Right lobe of liver (tissue), 4 donors: ENCODE measurements around the gene RBM47.

Experiments
- POLR2A ChIP-seq: fragments of 450-650 bp; IDR thresholded peaks from one replicate; pipeline ENCODE4 v1.6.1; 2017; ENCODE audit warnings: antibody characterized with exemption, mild to moderate bottlenecking
- TF ChIP-seq, protein P1 (sequence below), 4 donors: fragments of 200-600 bp in 3 of 4; fragments of 450-650 bp in 1 of 4; IDR thresholded peaks; one replicate each; pipeline versions ENCODE4 v1.5.1 to v1.8.0; 2016 to 2022; ENCODE audit warnings: antibody characterized with exemption in 4 of 4, mild to moderate bottlenecking in 2 of 4
- donor health status: DM: no; HTN: no; CAD: no.
- donor health status: DM: no; HTN: no; CAD: no.
- donor health status: DM: no; HTN: yes; CAD: no.

DNA sequence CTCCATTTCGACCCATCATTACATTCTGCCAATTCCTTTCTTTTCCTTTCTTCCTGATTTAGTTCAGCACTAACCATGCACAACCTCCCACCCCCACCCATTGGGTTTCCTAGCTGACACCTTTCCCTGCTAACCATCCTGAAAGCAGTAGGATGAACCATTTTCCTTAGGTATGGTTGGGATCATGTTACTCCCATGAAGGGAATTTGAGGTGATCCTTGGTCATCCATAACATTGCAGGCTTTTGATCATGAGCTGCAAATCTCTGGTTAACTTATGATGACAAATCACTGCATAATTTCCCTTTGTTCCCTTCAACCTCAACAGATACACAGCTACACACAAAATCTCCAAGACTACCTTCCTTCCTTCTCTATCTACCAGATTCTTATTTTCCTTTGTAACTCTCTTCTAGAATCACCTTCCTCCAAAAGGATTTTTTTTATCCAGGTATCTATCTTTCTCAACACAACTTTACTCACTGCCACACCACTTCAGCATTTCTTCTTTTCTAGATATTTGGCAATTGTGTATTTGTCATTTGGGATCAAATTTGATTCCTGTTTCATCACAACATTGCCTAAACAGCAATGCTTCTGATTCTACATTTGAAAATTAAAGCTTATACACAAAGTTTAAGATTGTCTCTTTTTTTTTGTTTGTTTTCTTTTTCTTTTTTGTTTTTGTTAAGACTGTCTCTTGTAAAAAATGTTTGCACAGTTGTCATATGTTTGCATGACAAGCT, 145.1 kb downstream of the RBM47 start:
- TF ChIP-seq POLR2A: no peak
- TF ChIP-seq, protein P1, sequence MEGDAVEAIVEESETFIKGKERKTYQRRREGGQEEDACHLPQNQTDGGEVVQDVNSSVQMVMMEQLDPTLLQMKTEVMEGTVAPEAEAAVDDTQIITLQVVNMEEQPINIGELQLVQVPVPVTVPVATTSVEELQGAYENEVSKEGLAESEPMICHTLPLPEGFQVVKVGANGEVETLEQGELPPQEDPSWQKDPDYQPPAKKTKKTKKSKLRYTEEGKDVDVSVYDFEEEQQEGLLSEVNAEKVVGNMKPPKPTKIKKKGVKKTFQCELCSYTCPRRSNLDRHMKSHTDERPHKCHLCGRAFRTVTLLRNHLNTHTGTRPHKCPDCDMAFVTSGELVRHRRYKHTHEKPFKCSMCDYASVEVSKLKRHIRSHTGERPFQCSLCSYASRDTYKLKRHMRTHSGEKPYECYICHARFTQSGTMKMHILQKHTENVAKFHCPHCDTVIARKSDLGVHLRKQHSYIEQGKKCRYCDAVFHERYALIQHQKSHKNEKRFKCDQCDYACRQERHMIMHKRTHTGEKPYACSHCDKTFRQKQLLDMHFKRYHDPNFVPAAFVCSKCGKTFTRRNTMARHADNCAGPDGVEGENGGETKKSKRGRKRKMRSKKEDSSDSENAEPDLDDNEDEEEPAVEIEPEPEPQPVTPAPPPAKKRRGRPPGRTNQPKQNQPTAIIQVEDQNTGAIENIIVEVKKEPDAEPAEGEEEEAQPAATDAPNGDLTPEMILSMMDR (IDR thresholded peaks at IDR 0.05): no peak
